GM19043 (cell line): ENCODE data around the gene RNF6.
"Not testable (repeated sequence)": the region's sequence is repeated elsewhere in the genome, so short reads cannot be mapped to it uniquely, and the experiment has no call there.

ENCODE experiments used
- ATAC-seq: cut with Tn5 transposase; IDR thresholded peaks from one replicate; pipeline ENCODE4 v1.9.1; 2021; ENCODE audit warnings: low read depth; ENCODE audit not compliant: unreplicated experiment

RNF6 gene

GRCh38 chr13:26221721-26222519 lies at the start of gene RNF6:
Gene RNF6, minus strand, starts transcription at chr13:26222314. Its CDS starts 2,665 bp downstream, at chr13:26219649.
- peak; percentile 96 for ATAC-seq

- ATAC-seq, result no peak
Observed at GRCh38 chr13:26270707-26271106, 48.6 kb upstream of the RNF6 start.

- ATAC-seq, result no peak
Observed at GRCh38 chr13:26266311-26266710, 44.2 kb upstream of the RNF6 start.

- no peak for ATAC-seq
Observed at GRCh38 chr13:26262156-26262555, 40.0 kb upstream of the RNF6 start.

- ATAC-seq, result no peak
Observed at GRCh38 chr13:26259634-26260033, 37.5 kb upstream of the RNF6 start.

GRCh38 chr13:26257049-26257448 lies 34.9 kb upstream of the RNF6 start:
- ATAC-seq, result no peak

- no peak for ATAC-seq
Observed at GRCh38 chr13:26255691-26256277, 33.7 kb upstream of the RNF6 start.

GRCh38 chr13:26255115-26255514 lies 33.0 kb upstream of the RNF6 start:
- ATAC-seq, result no peak

GRCh38 chr13:26254583-26255111 lies 32.5 kb upstream of the RNF6 start:
- peak; percentile 34 for ATAC-seq

GRCh38 chr13:26253787-26254582 lies 31.9 kb upstream of the RNF6 start, which contains the start of gene CDK8:
Gene CDK8, plus strand, starts transcription at chr13:26254129. Its CDS starts 513 bp downstream, at chr13:26254642.
- peak; percentile 72 for ATAC-seq

- ATAC-seq, result no peak
Observed at GRCh38 chr13:26253262-26253786, 31.2 kb upstream of the RNF6 start.

- ATAC-seq, result not testable (repeated sequence)
Observed at GRCh38 chr13:26252006-26252405, 29.9 kb upstream of the RNF6 start.

- no peak for ATAC-seq
Observed at GRCh38 chr13:26249551-26249950, 27.4 kb upstream of the RNF6 start.

GRCh38 chr13:26247608-26248007 lies 25.5 kb upstream of the RNF6 start:
- no peak for ATAC-seq

GRCh38 chr13:26247011-26247410 lies 24.9 kb upstream of the RNF6 start:
- no peak for ATAC-seq

- ATAC-seq, result no peak
Observed at GRCh38 chr13:26246154-26246553, 24.0 kb upstream of the RNF6 start.

GRCh38 chr13:26236296-26236695 lies 14.2 kb upstream of the RNF6 start:
- ATAC-seq, result no peak

GRCh38 chr13:26230703-26231102 lies 8.6 kb upstream of the RNF6 start:
- ATAC-seq, result no peak

GRCh38 chr13:26229080-26229615 lies 7.0 kb upstream of the RNF6 start:
- no peak for ATAC-seq

- no peak for ATAC-seq
Observed at GRCh38 chr13:26228096-26228495, 6.0 kb upstream of the RNF6 start.
